KBM-7 (cell line): Measurements from ENCODE around the gene CAMK2G.

Experiments used
- DNase-seq: peaks from one replicate; pipeline ENCODE4 v3.0.0-alpha.2; 2015
- in situ Hi-C: fragments of 300-500 bp; cut with MboI; formaldehyde crosslinking; loops from 2 replicates; pipeline ENCODE4 v1.14.3; 2020; ENCODE audit warnings: low sequenced_read_pairs, low pct_unique_long_range_greater_than_20kb, mixed read lengths

The CAMK2G gene

DNA sequence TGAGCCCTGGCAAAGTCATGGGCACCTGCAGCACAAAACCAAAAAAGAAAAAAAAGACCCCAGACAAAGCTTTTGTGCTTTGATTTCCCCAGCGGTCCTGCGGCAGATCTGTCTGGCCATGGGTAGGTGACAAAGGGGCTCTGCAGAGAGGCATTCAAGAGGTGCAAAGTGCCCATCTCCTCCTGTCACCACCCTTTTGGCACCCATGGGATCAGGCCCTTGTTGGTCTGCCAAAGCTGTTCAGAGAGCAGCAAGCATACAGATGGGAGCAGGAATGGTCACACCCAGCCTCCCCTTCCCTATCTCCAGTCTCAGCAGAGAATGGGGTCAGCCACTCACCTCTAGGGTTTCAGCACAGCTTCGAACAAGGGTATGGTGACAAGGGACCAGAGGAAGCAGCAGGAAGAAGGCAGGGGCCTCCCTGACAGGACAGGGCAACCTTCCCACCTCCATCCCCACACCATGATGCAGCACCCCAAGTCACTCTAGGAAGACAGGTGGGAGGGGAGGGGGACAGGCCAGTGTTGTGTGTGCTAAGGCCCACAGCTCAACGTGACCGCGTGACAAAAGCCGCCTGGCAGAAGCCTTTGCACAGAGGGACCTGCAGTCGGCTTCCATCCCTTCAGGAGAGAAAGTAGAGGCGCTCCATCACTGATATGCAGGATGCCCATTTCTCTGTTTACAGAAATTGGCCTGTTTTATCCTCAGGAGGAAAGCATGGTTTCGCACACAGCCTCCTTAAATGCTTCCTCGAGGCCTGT lies 6.3 kb downstream of the CAMK2G start:
- in situ Hi-C loops, result no loop called here
- no peak for DNase-seq

DNA sequence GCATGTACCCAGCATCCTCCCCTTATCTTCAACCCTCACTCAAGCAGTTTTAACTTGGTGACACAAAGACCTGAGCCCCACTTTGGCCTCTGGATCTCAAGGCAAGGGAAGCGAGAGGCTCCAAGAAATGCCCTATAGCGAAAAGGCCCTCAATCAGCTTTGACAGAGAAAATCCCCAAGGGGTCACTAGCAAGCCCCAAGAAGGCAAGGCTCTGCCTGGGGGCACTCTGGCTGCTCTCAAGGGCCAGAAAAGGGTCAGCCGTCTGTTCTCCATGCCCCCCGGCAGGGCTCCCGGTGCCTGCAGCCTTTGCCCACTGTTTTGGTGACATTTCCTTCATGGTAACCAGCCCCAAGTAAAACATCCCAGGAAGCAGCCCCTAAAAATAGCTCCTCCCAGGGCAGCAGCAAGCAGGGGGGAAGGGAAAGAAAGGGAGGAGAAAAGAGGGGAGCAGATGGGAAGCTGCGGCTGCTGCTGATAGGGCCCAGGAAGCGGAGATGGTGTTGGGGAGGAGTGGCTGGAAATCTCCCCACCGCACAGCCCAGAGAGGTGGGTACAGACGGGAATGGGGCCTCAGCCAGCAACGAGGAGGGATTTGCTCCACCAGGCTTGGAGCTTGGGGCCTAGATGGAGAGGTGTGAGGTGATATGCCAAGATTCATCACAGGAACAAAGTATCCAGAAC lies 7.1 kb downstream of the CAMK2G start:
- in situ Hi-C loops, result no loop called here
- no peak for DNase-seq

DNA sequence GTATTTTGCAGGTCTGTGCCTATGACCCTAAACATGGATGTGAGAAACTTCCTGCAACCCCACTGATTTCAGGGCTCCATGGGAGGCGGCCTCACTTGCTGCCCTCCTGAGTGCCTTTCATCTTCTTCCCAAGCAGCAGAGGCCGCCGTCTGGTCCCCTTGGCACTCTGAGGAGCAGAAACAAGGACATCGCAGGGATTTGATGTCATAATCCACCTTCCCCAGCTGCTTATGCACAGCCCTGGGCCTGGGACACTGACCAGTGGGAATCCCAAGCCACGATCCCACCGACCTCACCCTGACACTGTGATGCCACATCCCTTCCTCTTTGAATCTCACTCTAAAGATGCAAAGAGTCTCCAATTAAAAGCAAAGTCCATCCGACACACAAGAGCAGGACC lies 7.7 kb downstream of the CAMK2G start:
- in situ Hi-C loops, result no loop called here
- DNase-seq, result no peak

DNA sequence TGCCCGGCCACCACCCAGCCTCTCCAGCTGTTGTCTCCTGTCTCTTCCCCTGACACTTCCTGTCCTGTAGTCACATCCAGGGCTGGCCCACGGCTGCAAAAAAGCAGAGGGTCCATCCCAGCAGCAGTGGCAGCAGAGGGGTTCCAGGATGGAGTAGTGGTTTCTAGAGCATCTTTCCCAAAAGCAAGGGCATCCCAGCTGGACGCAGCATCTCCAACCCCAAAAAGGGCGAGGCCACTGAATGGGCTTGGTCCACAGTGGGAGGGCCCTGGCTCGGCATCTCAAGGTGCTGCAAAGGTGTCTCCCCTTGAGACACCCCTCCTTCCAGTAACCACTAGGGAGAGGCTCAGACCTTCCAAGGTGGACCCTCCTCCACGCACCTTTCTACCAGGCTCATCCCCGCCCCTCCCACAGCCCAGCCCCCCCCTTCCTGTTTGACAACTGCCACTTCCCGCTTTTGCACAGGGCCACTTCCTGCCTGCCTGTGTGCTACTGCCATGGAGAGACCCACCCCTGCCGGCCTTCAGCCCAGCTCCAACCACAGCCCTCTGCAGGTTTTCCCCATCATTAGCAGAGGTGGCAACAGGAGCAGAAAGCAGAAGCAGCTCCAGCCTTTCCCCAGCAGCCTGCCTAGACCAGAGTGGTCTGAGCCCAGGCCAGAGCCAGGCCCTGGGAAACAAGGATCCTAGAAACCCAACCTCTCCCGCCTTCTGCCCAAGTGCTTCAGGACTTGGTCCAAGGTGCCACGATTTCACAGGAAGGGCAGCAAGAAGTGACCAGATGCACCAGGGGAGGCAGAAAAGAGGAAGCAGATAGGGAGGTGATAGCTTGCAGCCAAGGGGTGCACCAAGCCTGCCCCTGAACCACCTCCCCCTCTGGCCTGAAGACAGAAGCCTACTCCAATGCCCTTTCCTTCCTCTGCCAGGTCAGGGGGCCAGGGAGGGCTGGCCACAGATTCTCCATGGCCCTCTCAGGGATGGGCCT lies 8.6 kb downstream of the CAMK2G start:
- in situ Hi-C loops, result no loop called here
- peak; percentile 96 for DNase-seq

DNA sequence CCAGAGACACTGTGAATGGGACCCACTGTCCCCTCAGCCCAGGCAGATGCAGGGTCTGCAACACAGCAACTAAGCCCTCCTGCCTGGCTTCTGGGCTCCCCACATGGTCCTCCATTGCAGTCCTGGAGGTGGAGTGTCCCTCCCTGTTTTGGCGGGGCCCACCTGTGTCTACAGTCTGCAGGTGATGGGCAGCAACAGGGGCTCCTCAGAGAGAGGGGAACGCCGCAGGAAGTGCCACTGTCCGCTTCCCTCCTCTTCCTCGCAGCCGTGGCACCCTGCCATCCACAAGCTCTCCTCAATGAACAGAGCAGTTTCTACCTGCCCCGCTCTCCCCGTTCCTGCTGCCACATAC lies 9.3 kb downstream of the CAMK2G start:
- in situ Hi-C loops, result no loop called here
- DNase-seq, result no peak

DNA sequence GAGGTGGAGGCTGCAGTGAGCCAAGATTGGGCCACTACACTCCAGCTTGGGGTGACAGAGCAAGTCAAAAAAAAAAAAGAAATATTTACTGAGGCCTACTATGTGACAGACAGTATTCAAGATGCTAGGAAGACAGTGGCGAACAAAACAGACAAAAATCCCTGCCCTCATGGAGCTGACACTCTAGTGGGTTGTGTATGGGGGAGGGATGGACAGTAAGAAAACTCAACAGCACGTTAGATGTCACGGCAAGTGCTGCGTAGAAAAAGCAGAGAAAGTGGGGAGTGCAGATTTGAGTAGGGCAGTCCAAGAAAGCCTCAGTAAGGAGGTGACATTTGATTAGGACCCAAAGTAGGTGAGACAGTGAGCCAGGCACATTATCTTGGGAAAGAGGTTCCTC lies 10.1 kb downstream of the CAMK2G start:
- in situ Hi-C loops, result no loop called here
- no peak for DNase-seq

DNA sequence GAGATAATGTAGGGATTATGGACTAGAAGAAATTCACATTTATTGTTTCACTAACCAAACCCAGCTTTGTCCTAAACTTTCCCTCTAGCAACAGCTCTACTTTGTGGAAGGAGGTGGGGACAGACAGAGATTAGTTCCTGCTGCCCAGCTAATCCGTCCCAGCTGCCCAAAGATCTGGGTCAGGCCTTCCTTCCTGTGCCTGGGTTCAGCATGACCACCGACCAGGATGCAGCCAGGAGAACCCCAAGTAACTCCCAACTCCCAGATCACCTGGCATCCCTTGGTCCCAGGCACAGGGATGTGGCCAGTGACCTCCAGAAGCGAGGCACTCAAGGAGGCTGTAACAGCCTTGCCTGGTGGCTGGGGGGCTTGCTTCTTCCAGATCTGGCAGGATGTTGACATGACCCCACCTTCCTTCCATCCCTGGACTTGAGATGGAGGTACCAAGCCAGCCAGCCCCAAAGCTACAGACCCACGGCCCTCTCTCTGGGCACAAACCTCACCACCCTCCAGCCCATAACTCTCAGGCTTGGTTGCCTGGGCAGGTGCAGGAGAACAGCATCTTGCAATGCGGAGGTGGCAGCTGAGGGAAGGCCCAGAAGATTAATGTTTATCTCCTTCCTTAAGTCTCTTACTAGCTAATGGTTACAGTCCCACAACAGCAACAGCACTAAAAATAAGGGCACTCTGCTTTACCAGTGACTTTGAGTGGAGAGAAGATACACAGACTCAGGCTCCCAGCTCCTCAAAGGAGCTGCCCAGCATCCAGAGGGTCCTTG lies 11.1 kb downstream of the CAMK2G start:
- in situ Hi-C loops, result no loop called here
- DNase-seq, result no peak

DNA sequence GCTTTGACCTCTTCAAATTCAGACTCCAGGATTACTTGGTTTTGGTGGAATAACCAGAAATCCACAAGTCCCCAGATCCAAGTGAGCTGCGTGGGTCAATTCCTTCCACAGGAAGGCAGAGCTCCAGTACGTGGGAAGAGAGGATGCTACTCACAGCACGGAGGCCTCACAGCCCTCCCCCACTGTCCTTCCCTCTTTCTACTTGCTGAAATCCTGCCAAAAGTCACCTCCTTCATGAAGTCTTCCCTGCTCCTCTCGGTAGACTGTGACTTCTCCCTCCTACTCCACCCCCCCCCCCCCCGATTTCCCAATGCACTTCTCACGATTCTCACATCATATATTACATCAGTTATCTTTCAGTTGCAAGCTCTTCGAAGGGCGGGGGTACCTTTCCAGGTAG lies 12.3 kb downstream of the CAMK2G start:
- DNase-seq, result no peak

DNA sequence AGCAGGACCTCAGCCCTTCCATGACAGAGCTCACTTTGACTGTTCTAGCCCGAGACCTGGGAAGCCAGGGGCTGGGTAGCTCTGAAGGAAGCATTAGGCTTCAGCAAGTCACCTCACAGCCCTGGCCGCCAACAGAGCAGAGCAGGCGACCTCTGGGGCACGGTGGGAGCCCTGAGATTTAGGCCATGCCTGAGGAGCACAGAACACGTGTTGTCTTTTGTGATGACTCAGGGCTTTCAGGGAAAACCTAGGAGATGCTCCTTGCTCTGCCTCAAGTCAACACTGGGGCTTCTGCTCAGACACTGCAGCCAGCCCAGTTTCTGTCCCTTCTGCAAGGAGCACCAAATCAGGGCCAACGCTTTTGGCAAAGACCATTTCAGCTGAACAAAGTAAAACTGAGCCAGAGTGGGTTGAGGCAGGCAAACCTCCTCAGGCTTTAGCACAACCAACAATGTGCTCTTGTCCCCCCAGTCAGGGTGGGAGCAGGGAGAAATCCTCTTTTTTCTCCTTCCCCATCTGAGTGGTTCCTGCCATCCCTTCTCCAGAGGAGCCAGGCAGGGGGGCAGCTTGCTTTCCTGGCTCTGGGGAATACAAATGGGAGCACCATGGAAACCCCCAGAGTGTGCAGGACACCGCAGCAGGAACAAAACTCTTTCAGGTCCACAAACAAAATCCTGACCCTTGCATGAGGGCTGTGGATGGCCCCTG lies 14.4 kb downstream of the CAMK2G start:
- no peak for DNase-seq
- in situ Hi-C loops, result no loop called here

More for the DNA sequence above, 12.3 kb downstream of the CAMK2G start:
- in situ Hi-C loops, result no loop called here

DNA sequence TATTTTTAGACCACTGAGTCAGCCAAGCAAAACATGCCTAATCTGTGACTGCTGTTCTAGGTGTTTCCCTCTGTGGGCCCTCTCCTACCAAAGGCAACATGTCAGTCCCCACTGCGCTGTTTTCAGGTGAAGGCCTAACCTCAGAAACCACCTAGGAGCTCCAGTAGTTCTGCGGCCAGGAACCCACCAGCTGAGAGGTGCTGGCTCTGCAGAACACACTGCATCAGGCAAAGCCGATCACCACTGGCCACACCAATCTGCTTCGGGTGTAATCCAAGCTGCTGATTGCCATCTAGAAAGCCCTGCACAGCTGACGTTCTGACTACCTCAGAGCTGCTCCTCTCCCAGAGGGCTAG lies 14.9 kb downstream of the CAMK2G start:
- no peak for DNase-seq

DNA sequence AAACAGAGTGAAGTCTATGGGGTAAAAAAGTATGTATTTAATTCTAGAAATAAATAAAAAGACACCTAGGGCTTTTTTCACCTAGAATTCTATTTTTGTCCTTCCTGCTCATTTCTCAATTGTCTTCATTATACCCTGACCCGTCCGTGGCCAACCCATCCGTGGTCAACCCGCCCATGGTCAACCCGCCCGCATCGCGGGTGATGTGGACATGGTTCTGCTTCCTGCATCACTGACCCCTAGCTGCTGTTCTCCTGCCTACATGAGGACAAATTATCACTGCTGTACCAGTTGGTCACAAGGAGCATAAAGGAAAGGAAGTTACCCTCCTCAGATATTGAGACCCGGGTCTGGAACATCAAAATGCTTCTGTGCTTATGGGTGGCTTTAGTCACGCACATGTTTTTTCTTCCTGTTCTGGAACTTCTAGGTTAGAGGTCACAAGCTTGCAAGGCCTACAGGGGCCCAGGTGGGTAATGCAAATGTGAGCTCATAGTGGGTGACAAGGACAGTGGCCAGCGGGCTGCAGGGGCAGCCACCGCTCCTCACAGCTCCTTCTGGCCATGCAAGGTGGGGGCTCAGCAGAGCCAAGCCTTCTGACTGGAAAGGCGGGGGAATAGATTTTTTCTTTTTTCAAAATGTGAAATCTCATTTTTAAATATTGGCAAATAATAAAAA lies 15.5 kb downstream of the CAMK2G start:
- DNase-seq, result no peak
- in situ Hi-C loops, result no loop called here

More for the DNA sequence above, 14.9 kb downstream of the CAMK2G start:
- in situ Hi-C loops, result no loop called here

DNA sequence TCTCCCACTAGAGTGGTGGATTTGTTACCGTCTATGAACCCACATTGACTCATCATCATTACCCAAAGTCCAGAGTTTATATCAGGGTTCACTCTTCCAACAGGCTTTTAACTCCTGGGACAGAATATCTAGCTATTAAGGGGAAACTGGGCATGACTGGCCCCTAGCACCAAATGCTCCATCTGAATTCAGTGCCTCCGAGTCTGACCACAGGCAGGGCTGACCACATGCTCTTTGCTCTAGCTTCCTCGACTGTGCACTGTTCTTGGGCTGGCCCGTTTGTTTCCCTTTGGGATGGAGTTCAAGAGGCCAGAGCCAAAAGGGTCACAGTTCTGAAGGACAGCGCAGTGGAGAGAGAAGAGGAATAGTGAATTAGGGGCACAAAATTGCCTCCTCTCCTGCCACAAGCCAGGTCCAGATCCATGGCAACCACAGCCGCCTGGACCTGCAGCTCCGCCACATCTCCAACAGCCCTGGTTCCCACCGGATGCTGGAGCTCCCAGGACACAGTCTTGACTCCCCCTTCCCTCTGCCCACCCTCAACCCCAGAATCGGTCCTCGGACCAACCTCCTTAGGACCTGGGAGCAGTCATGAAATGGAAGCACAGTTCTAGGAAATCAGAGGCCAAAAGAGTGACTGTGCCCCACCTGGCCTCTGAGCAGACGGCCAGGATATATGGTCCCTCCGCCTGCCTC lies 16.2 kb downstream of the CAMK2G start:
- in situ Hi-C loops, result no loop called here
- DNase-seq, result no peak

DNA sequence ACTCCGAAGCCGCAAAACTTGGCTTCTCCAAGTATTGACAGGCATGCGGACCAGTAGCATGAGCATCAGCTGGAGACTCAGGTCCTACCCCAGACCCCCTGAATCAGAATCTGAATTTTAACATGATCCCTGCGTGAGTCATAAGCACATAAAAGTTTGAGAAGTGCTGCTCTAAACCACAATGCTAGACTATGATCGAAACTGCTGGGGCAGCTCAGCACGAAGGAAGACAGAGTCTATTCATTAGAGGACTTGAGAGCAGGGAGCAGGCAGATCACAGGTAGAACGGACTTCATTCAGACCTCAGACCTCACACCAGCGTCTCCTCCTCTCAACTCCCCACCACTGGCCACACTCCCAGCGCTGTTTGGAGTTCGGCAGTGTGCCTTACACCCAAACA lies 16.9 kb downstream of the CAMK2G start:
- in situ Hi-C loops, result no loop called here
- DNase-seq, result no peak

DNA sequence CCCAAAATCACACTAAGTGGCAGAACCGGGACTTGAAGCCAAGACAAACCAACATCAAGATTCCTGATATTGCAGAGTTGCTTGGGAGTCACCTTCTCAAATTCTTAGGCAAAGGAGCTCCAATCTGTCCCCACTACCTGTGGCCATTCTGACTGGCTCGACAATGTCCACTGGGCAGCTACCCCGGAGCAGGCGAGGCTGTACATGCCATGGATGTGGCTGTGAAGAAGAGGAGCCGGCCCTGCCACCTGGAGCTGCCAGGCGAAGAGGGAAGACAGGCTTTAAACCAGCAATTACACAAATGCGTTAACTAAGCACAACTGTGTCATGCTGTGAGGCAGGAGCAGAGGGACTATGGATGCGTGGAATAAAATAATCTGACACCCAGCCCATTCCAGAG lies 18.1 kb downstream of the CAMK2G start:
- no peak for DNase-seq
- in situ Hi-C loops, result no loop called here

DNA sequence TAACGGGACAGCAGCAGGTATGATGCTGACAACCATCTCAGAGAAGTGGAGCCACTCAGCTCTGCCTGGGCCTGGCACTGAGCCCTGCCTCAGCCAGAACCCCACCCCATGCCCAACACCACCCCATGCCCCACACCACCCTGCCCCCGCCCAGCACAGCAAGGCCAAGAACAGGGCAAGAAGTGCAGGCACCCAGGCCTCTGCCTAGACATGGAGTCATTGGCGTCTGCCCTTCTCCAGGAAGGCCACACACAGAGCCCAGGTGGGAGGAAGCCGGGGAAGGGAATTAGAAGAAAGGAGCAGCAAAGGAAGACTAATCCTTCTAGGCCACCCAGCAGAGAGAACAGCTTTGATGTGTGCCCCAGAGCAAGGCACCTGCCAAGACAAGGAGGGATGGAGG lies 18.9 kb downstream of the CAMK2G start:
- in situ Hi-C loops, result no loop called here
- DNase-seq, result no peak

DNA sequence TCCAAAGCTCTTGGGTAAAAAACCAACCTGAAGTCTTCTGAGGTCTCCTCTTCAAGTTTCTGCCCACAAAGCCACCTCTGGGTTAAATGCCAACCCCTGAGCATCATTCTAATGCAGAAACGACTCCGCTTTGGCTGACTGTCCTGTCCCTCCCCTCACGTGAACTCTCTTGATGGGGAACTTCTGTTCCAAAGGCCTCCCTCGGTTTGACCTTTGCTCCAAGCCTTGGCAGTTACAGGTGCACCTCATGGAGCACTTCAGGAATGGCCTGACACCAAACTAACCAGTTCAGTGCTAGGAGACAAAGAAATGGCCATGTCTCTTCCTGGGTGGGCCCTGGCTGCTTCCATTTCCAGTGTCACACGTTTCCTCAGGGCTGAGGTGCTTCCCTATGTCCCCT lies 20.0 kb downstream of the CAMK2G start:
- no peak for DNase-seq
- in situ Hi-C loops, result no loop called here

DNA sequence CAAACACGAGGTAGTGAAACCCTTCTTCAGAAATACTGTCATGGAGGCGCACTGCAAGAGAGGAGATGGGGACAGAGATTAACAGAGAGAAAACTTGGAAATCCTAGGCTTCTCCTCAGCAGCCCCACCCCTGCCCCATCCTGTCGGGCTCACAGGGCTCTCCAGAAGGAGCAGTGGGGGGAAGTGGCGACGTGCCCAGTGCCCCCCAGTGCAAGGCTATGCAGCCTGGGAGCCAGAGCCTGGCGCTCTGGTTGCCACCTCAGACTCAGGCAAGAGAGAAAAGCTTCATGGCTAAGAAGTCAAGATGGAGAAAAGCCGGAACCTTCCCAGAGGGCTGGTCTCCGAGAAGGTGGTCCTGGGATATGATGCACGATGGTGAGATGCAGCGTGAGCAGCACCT lies 21.2 kb downstream of the CAMK2G start:
- in situ Hi-C loops, result no loop called here
- DNase-seq, result no peak
